Hepatocyte (in vitro differentiated cells): Measurements from ENCODE around the gene LRRC61.

Source experiments
- CTCF ChIP-seq: fragments of 200-600 bp; sonication (generic); IDR thresholded peaks from 2 replicates; pipeline ENCODE4 v1.5.1; 2016; ENCODE audit warnings: antibody characterized with exemption, mild to moderate bottlenecking; ENCODE audit not compliant: poor library complexity
- EZH2 ChIP-seq: fragments of 200-600 bp; sonication (generic); IDR thresholded peaks from 2 replicates; pipeline ENCODE4 v1.6.1; 2016; ENCODE audit warnings: antibody characterized with exemption, mild to moderate bottlenecking, borderline replicate concordance
- EZH2phosphoT487 ChIP-seq: fragments of 200-600 bp; sonication (generic); IDR thresholded peaks from one replicate; pipeline ENCODE4 v1.6.1; 2018; ENCODE audit warnings: antibody characterized with exemption, mild to moderate bottlenecking, low read depth, moderate library complexity; ENCODE audit not compliant: unreplicated experiment, severe bottlenecking

DNA sequence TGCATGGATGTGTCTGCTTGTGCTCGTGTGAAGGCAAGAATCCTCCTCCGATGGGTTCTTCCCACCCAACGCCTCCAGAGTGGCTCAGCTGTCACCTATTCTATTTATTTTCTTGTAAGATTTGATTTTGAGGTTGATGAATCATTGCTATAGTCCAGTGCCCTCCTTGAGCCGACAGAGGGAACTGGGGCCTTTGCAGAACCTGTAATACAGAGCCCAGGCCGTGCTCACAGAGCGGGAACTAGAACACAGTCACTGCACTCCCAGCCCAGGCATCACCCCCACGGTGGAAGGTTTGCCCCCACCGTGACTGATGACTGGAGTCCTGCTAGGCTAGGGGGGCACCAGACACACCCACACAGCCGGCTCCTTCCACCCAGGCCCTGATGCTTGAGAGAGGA is 16.3 kb downstream of the LRRC61 start:
- TF ChIP-seq CTCF (no peak), EZH2phosphoT487 (no peak), EZH2 (no peak)
